Lung (tissue), 12 donors: ENCODE results near the gene LAT. TPM values are rescaled to one million over a fixed set of nuclear protein-coding genes. Genes with fewer than 3 reads are reported as not detected.

Source experiments
- ATAC-seq: fragments of 200-7000 bp; cut with Tn5 transposase; one replicate; pipeline ENCODE4 v1.9.1; 2020; ENCODE audit warnings: moderate number of reproducible peaks; ENCODE audit not compliant: insufficient read depth, low FRiP score
- DNase-seq, 3 donors: peaks; one replicate each; pipeline ENCODE4 v3.0.0-alpha.2; 2013 to 2017
- H3K27ac ChIP-seq, 2 donors: one replicate each; pipeline ENCODE4 v1.5.1; 2013; ENCODE audit warnings: mild to moderate bottlenecking in 2 of 2, moderate library complexity in 2 of 2, control low read depth in 1 of 2, inconsistent platforms in 1 of 2, low read depth in 1 of 2, low read length in 1 of 2
- H3K27me3 ChIP-seq, 3 donors: one replicate each; pipeline ENCODE4 v1.5.1; 2013; ENCODE audit warnings: low read length in 2 of 3; ENCODE audit not compliant: control insufficient read depth in 3 of 3, insufficient read depth in 3 of 3
- H3K36me3 ChIP-seq, 4 donors: one replicate each; pipeline ENCODE4 v1.5.1; 2013; ENCODE audit warnings: low read length in 4 of 4, mild to moderate bottlenecking in 1 of 4, moderate library complexity in 1 of 4; ENCODE audit not compliant: control insufficient read depth in 4 of 4, insufficient read depth in 4 of 4
- H3K4me1 ChIP-seq, 5 donors: one replicate each; pipeline ENCODE4 v1.5.1; 2013; ENCODE audit warnings: low read length in 5 of 5, mild to moderate bottlenecking in 2 of 5, moderate library complexity in 1 of 5; ENCODE audit not compliant: control insufficient read depth in 5 of 5, insufficient read depth in 5 of 5
- H3K4me3 ChIP-seq: one replicate; pipeline ENCODE4 v1.5.1; 2013; ENCODE audit warnings: mild to moderate bottlenecking, control low read depth, moderate library complexity
- H3K9ac ChIP-seq, 2 donors: one replicate each; pipeline ENCODE4 v1.5.1; 2013; ENCODE audit warnings: low read length in 2 of 2, control low read depth in 1 of 2; ENCODE audit not compliant: insufficient read depth in 1 of 2
- H3K9me3 ChIP-seq, 4 donors: one replicate each; pipeline ENCODE4 v1.5.1; 2013; ENCODE audit warnings: low read length in 3 of 4, mild to moderate bottlenecking in 1 of 4, moderate library complexity in 1 of 4; ENCODE audit not compliant: control insufficient read depth in 4 of 4, insufficient read depth in 3 of 4
- CTCF ChIP-seq: IDR thresholded peaks from 2 replicates; pipeline ENCODE4 v1.5.1; 2012; ENCODE audit warnings: mild to moderate bottlenecking; ENCODE audit errors: control extremely low read depth, extremely low read depth
- WGBS, 2 donors: extraction: QIAGEN DNeasy Blood & Tissue Kit; methylation state at CpG; one replicate each; pipeline ENCODE4 v1.1.7; 2013; 5-methylcytosine and 5-hydroxymethylcytosine counted together
- polyA plus RNA-seq, 2 donors: library from polyadenylated mRNA; stranded (reverse); fragments of 200-250 nt; gene quantifications; one replicate each; pipeline ENCODE4 v1.2.1, GENCODE V29; 2013
- total RNA-seq, 2 donors: library from RNA; depleted of rRNA in 1 of 2; stranded (reverse); fragments of >200 nt in 1 of 2; gene quantifications; one replicate each; pipeline ENCODE4 v1.2.1, GENCODE V29; 2014 to 2021
- donor health status: control.
- donor health status: control.
- donor health status: Bipolar disorder and iron deficiency.
- donor health status: healthy.
- donor health status: DM: yes; HTN: yes; CAD: no.

LAT gene
- total and polyA plus RNA-seq, 4 donors: 2.9 to 16.6 (median 13.4) TPM

GRCh38 chr16:29009050-29009837, 24.4 kb downstream of the LAT start:
- H3K36me3 ChIP-seq: no peaks in the 10 kb centered on the region
- no peak for ATAC-seq
- peaks cover 0 to 6% (median 0%) of the 10 kb centered on the region in 5 donors for H3K4me1 ChIP-seq
- H3K9ac ChIP-seq: no peak overlapping the region
- no peak overlapping the region for H3K4me3 ChIP-seq
- no peak for DNase-seq
- no peaks in the 10 kb centered on the region for H3K9me3 ChIP-seq
- 47 to 56% methylated on average over 14 of the region's 14 CpGs for WGBS, 2 donors
- no peak for TF ChIP-seq CTCF
- no peak overlapping the region for H3K27ac ChIP-seq
- no peaks in the 10 kb centered on the region for H3K27me3 ChIP-seq

- H3K4me3 ChIP-seq: no peak overlapping the region
- no peaks in the 10 kb centered on the region for H3K36me3 ChIP-seq
- H3K27ac ChIP-seq: no peak overlapping the region
- WGBS, 2 donors: 90 to 95% methylated on average over 2 of the region's 2 CpGs
- no peak for TF ChIP-seq CTCF
- no peak overlapping the region for H3K9ac ChIP-seq
- ATAC-seq: no peak
- no peaks in the 10 kb centered on the region for H3K27me3 ChIP-seq
- H3K4me1 ChIP-seq: peaks cover 0 to 6% (median 0%) of the 10 kb centered on the region in 5 donors
- no peaks in the 10 kb centered on the region for H3K9me3 ChIP-seq
- no peak for DNase-seq
Observed at GRCh38 chr16:29009838-29010166, 24.9 kb downstream of the LAT start.

- Histone ChIP-seq H3K27me3 (no peaks in the 10 kb centered on the region), H3K4me1 (peaks cover 0 to 6% (median 0%) of the 10 kb centered on the region in 5 donors), H3K9me3 (no peaks in the 10 kb centered on the region), H3K9ac (no peak overlapping the region), H3K4me3 (no peak overlapping the region), H3K27ac (no peak overlapping the region), H3K36me3 (no peaks in the 10 kb centered on the region)
- DNase-seq (no peak), ATAC-seq (no peak)
- WGBS, 2 donors: 60 to 66% methylated on average over 8 of the region's 8 CpGs
- no peak for TF ChIP-seq CTCF
Observed at GRCh38 chr16:29011112-29011511, 26.3 kb downstream of the LAT start.

GRCh38 chr16:29011851-29012250, 27.0 kb downstream of the LAT start:
- H3K36me3 ChIP-seq: no peaks in the 10 kb centered on the region
- peaks cover 0 to 6% (median 0%) of the 10 kb centered on the region in 5 donors for H3K4me1 ChIP-seq
- DNase-seq (no peak), ATAC-seq (no peak)
- H3K9me3 ChIP-seq: no peaks in the 10 kb centered on the region
- no peak overlapping the region for H3K27ac ChIP-seq
- H3K9ac ChIP-seq: no peak overlapping the region
- 94 to 95% methylated on average over 4 of the region's 4 CpGs for WGBS, 2 donors
- no peaks in the 10 kb centered on the region for H3K27me3 ChIP-seq
- no peak for TF ChIP-seq CTCF
- no peak overlapping the region for H3K4me3 ChIP-seq
